Activated naive CD4-positive, alpha-beta T cell (primary cell): ENCODE measurements around the gene TMEM59L.
A peak's percentile ranks its signal among the peaks of the same experiment; 100 is the strongest.

Experiments used
- DNase-seq, 4 experiments: peaks; one replicate each; lab custom pipeline; 2025; lab: John Stamatoyannopoulos, UW

Gene TMEM59L

DNA sequence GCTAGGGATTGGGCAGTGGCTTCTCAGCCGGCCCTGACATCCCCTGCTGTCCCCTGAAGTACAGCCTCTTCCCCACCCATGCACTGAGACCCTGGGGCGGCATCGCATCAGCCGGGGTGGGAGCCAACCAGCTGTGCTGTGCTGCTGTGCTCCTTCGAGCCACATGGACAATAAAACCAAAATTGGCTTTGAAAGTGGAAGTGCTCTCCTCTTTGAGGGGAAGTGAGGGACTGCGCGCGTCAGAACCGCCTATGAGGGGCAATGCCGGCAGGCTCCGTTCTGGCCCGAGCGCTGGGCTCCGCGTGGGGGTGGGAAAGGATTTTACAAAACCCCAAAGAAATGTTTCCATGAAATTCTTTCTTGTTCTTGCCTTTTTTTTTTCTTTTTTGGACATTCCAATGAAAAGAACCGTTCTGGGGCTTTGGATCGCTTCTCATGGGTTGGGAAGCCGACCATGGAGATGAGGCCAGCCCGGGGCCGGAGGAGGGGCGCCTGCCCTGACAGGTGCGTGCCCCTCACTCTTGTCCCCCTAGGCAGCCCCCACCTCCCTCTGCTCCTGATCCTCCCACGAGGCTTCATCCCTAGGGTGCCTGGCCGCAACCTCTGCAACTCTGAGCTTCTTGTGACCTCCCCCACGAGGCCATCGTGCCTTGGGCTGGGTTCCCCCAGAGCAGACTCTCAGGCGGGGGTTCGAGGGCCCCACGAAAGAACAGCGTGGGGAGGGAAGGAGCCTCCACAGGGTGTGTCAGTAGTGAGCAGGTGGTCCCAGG is 46.8 kb downstream of the TMEM59L start:
- DNase-seq = no peak

DNA sequence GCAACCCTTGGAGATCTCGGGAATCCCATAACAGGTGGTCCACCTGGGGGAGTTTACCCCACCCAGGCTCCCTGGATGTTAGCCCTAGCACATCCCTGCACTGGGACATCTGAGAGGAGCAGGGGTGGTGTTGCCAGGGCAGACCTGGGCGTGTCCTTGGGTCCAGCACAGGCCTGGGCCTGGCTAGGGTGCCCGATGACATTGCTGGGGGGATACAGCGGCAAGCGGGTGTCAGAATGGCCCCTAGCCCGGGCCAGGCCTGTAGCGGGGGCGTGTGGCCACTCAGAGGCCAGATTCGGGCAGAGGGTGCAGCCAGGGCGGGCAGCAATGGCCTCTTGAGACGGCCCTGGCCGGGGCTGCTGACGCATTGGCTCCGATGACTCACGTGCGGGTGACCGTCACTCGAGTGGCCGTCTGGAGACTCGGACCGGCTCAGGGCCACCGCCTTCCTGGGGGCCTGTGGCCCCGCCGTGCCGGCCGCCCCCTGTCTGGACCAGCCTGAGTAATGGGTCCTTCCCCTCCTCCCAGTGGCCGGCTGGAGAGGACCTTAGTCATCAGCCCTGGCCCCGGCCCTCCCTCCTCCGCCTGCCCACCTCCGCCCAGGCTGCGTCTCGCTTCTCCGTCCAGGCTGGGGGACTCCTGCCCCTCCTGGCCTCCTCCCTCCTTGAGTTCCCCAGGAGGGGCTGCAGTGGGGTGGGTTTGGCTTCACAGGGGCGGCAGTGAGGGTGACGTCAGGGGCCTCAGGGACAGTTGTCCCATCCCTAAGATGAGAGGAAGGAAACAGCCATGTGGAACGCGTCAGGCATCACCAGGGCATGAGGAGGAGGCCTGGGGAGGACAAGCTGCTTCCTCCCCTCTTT is 47.6 kb downstream of the TMEM59L start:
- DNase-seq = no peak

DNA sequence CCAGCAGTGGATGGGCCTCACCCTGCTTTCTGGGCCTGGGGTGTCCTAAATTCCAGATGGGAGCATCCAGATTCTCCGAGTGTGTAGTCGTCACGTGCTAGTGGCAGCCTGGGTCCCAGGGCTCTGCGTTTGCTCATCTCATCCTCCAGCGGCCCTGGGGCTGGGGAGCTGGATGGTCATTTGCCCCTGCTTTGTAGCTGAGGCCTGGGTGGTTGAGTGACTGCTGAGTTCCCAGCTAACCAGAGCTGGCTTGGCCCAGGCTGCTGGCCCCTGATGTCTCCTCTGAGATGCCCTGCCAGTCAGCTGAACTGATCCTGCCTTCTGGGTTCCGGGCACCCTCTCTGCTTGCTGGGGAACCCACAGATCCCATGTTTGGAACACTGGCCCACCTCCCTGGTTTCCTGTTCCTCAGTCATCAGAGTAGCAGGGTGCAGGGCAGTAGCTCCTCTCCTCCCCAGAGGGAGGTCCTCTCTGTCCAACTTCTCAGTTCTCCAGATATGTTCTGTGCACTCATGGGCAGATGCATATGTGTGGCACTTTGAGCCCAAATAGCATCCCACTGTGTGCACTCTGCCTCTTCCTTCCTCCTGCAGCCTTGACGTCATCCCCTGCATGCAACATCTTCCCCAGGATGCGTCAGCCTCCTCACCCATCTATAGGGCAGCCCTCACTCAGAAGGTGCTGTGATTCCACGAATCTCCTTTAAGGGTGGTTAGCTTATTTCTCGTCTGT is 48.4 kb downstream of the TMEM59L start:
- no peak for DNase-seq

DNA sequence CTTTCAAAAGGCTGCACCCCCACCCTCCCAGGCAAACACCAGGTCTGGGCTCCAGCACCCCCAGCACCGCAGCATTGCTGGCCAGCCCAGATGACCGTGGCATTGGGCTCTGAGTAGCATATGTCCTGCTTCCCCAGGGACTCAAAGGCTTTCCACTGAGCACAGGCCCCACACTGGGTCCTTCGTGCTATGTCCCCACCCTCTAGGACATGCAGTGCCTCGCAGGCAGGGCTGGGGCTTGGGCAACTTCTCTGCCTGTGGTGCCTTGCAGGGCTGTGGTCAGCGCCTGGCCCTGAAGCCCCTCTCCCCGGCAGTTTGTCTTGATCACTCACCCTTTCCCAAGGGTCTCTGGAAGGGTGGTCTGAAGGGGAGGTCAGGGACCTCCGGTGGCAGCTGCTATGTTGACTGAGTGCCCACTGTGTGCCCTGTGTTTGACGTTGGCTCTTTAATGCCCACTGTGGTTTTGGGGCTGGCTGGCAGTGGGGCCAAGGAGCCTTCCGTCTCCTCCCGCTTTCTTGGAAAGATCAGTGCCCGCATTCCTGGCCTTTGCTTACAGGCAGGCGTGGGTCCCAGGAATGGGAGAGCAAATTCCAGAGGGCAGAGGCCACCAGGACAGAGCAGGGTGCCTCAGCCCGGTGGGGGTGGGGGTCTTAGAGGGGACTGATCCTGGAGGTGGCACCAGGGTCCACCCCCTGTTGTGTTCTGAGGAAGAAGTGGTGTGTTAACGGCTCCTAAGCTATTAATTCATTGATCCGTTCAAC is 50.5 kb downstream of the TMEM59L start:
- no peak for DNase-seq

DNA sequence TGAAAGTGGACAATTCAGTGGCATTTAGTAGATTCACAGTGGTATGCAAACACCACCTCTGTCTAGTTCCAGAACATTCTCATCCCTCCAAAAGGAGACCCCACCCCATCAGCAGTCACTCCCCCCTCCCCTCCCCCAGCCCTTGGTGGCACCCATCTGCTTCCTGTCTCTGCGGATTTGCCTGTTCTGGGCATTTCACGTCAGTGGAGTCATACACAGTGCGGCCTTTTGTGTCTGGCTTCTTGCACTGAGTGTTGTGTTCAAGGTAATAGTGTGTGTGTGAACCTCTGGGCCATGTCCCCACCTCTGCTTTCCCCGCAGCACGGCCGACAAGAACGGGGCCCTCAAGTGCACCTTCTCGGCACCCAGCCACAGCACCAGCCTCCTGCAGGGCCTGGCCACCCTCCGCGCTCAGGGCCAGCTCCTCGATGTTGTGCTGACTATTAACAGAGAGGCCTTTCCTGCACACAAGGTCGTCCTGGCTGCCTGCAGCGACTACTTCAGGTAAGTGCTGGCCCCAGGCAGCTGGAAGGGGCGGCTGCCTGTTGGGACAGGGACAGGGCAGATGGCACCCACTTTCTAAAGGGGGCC is 51.4 kb downstream of the TMEM59L start:
- peak in 1 of 4 experiments; percentile 26 for DNase-seq

DNA sequence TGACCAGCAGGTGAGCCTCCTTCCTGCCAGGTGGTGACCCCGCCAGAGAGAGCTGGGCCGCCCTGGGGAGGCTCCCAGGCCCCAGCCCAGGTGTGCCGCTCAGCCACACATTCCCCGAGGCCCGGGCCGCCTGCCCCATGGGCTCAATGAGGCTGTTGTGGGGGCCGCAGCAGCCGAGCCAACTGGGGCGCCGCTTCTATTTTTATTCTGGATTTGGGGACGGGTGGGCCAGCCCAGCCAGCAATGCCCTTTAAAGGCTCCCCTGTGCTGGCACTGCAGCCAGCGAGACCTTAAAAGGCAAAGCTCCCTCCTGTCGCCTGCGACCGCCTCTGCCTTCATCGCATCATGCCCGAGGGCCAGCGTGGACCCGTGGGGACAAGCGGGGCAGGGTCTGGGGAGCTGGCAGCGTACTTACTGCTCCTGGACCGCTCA is 53.1 kb downstream of the TMEM59L start:
- DNase-seq = no peak

DNA sequence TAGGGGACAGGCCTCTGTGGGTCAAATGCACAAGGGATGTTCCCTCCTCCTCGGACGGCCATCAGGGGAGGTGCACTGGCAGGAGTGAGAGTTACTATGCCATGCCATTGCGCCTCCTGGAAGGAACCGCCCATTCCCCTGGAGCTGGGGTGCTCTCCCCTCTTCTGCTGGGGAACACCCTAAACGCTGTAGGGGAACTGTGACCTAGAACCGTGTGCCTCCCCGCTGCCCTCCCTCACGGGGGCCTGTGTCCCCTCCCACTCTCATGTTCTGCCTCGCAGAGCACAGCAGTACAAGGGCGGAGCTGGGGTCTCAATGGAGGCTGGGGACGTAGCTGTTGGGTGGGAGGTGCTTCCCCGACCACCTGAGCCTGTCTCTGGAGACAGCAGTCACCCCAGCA is 53.6 kb downstream of the TMEM59L start:
- no peak for DNase-seq

DNA sequence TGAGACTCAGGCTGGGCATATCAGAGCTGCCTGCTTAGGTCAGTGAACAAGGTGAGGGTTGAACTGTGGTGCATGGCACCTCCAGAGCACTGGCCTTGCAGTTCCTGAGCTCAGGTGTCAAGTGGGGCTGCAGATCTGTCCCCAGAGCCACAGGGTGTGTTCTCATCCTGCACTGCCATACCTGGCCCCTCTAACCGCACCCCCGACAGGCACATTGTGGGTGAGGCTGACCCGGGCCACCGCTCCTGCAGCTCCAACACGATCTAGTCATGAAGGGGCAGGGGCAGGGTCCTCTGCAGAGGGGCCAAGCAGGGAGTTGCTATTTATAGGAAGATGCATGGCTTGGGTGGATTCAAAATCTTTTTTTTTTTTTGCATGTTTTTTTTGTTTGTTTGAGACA is 54.1 kb downstream of the TMEM59L start:
- no peak for DNase-seq

DNA sequence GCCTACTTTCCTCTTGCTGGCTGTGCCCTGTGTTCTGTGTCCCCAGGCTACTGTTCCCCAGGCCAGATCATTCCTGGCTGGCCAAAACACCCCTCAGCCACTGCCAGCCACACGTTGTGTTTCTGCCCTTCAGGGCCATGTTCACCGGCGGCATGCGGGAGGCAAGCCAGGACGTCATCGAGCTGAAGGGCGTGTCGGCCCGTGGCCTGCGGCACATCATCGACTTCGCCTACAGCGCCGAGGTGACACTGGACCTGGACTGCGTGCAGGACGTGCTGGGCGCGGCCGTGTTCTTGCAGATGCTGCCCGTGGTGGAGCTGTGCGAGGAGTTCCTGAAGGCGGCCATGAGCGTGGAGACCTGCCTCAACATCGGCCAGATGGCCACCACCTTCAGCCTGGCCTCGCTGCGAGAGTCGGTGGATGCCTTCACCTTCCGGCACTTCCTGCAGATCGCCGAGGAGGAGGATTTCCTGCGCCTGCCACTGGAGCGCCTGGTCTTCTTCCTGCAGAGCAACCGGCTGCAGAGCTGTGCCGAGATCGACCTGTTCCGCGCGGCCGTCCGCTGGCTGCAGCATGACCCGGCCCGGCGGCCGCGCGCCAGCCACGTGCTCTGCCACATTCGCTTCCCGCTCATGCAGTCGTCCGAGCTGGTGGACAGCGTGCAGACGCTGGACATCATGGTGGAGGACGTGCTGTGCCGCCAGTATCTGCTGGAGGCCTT is 55.0 kb downstream of the TMEM59L start:
- no peak for DNase-seq

DNA sequence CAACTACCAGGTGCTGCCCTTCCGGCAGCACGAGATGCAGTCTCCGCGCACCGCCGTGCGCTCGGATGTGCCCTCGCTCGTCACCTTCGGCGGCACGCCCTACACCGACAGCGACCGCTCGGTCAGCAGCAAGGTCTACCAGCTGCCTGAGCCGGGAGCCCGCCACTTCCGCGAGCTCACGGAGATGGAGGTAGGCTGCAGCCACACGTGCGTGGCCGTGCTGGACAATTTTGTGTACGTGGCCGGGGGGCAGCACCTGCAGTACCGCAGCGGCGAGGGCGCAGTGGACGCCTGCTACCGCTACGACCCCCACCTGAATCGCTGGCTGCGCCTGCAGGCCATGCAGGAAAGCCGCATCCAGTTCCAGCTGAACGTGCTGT is 55.6 kb downstream of the TMEM59L start:
- DNase-seq = no peak

DNA sequence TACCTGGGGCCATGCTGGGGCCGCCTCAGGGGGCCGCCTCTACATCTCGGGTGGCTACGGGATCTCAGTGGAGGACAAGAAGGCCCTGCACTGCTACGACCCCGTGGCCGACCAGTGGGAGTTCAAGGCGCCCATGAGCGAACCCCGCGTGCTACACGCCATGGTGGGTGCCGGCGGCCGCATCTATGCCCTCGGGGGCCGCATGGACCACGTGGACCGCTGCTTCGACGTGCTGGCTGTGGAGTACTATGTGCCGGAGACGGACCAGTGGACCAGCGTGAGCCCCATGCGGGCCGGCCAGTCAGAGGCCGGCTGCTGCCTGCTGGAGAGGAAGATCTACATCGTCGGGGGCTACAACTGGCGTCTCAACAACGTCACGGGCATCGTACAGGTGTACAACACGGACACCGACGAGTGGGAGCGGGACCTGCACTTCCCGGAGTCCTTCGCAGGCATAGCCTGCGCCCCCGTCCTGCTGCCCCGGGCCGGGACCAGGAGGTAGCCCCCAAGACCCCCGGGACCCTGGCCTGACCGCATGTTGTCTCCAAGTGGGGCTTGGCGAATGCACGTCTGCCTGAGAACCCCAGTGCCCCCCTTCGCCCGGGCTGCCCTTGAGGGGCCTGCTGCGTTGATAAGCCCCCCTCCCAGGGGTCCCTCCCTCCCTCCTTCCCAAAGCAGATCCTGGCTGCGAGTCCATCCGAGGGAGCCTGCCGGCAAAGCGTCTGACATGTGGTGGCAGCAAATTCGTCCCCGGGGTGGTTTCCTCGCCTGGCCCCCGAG is 56.3 kb downstream of the TMEM59L start:
- DNase-seq = no peak

DNA sequence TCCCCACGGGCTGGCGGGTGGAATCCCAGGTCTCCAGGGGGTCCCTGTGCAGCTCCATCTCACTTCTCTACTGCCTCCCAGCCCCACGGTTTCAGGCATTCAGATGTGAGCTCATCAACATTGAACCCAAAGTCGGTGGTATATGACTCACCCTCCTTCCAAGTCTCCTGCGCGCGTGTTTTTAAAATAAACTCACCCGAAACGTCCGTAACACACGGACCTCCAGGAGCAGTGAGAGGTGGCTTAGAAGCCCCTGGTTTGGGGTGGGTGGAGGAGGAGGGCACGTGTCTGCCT is 56.8 kb downstream of the TMEM59L start:
- DNase-seq = no peak

DNA sequence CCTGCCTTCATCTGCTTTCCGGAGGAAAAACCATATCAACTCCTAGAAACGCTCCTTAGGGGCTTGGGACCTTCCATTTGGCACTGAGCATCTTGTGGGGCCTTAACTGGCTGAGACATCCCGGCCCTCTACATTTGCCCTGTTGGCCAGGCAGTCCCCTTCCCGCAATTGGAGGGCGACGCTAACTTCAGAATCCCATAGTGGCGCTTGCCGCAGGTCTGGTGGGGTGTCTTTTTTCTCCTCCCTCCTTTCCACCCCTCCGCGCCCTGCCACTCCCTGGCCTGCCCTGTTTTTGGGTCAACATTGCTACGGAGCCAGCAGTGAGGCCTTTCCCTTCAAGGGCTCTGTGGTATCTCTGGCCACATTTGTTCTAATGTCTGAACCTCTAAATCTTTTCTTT is 57.2 kb downstream of the TMEM59L start:
- DNase-seq = no peak

DNA sequence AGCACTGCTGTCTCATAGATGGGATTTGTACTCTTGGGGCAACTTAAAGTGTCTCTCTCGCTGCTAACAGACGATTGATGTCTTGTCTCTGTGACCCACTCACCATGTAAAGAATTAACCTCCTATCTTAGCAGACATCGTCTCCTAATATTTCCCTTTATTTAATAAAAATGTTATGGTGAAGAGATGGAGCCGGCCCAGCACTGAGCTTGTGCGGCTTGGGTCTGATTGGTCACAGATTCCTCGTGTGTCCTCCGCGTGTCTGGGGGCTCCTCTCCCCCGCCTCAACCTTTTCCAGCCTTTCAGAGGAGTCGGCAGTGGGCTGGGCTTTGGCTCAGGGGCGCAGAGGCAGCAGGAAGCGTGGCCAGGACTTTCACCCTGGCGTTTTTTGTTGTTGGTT is 57.6 kb downstream of the TMEM59L start:
- no peak for DNase-seq
